NB4 (cell line): ENCODE results near the gene FOXB1.

Experiments used
- CTCF ChIP-seq: IDR thresholded peaks from one replicate; pipeline ENCODE4 v1.5.1; 2012; ENCODE audit warnings: low read depth, low read length
- MAX ChIP-seq: IDR thresholded peaks from 2 replicates; pipeline ENCODE4 v1.6.1; 2011; ENCODE audit warnings: low read depth, low read length
- MYC ChIP-seq: IDR thresholded peaks from 2 replicates; pipeline ENCODE4 v1.6.1; 2011; ENCODE audit warnings: low read depth, low read length
- POLR2A ChIP-seq: IDR thresholded peaks from 2 replicates; pipeline ENCODE4 v1.6.1; 2011; ENCODE audit warnings: mild to moderate bottlenecking; ENCODE audit not compliant: insufficient read length; ENCODE audit errors: extremely low read depth

- TF ChIP-seq CTCF (no peak), POLR2A (no peak), MAX (no peak), MYC (no peak)
Measured at GRCh38 chr15:60001610-60002527, 2.2 kb upstream of the FOXB1 start.
